ENCODE measurements around the gene CXCL1. TPM values are rescaled to one million over a fixed set of nuclear protein-coding genes. Genes with fewer than 3 reads are reported as not detected.

CXCL1 gene
- 9.3 TPM for total RNA-seq

GRCh38 chr4:73869130-73870055 is at the start of gene CXCL1:
Gene CXCL1 (plus strand): TSS chr4:73869393. CDS start chr4:73869471, 78 bp downstream.
- peak within 1 kb of the TSS; percentile 42 for H3K4me3 ChIP-seq (ENCODE audit: low read length)
- no peaks in the 10 kb centered on the region for H3K27me3 ChIP-seq (ENCODE audit: insufficient read depth, low read length)
- peaks cover 51% of the 10 kb centered on the region for H3K4me1 ChIP-seq (ENCODE audit: insufficient read depth, low read length)
- H3K9me3 ChIP-seq (ENCODE audit: low read depth, low read length) = no peaks in the 10 kb centered on the region

GRCh38 chr4:73821325-73821724 is 47.9 kb upstream of the CXCL1 start:
- Histone ChIP-seq H3K9me3 (ENCODE audit: low read depth, low read length) (no peaks in the 10 kb centered on the region), H3K4me1 (ENCODE audit: insufficient read depth, low read length) (peaks cover 5% of the 10 kb centered on the region)

GRCh38 chr4:73822389-73822788 is 46.8 kb upstream of the CXCL1 start:
- H3K27me3 ChIP-seq (ENCODE audit: insufficient read depth, low read length) = no peaks in the 10 kb centered on the region
- H3K4me3 ChIP-seq (ENCODE audit: low read length) = no peak overlapping the region

More at GRCh38 chr4:73821325-73821724, 47.9 kb upstream of the CXCL1 start:
- H3K27me3 ChIP-seq (ENCODE audit: insufficient read depth, low read length) = no peaks in the 10 kb centered on the region
- H3K4me3 ChIP-seq (ENCODE audit: low read length) = no peak overlapping the region

GRCh38 chr4:73822812-73823504 is 46.2 kb upstream of the CXCL1 start:
- H3K27me3 ChIP-seq (ENCODE audit: insufficient read depth, low read length) = no peaks in the 10 kb centered on the region
- no peak overlapping the region for H3K4me3 ChIP-seq (ENCODE audit: low read length)
- no peaks in the 10 kb centered on the region for H3K9me3 ChIP-seq (ENCODE audit: low read depth, low read length)
- H3K4me1 ChIP-seq (ENCODE audit: insufficient read depth, low read length) = peaks cover 5% of the 10 kb centered on the region

More at GRCh38 chr4:73822389-73822788, 46.8 kb upstream of the CXCL1 start:
- Histone ChIP-seq H3K9me3 (ENCODE audit: low read depth, low read length) (no peaks in the 10 kb centered on the region), H3K4me1 (ENCODE audit: insufficient read depth, low read length) (peaks cover 5% of the 10 kb centered on the region)

- no peaks in the 10 kb centered on the region for H3K9me3 ChIP-seq (ENCODE audit: low read depth, low read length)
- no peak overlapping the region for H3K4me3 ChIP-seq (ENCODE audit: low read length)
- H3K27me3 ChIP-seq (ENCODE audit: insufficient read depth, low read length) = no peaks in the 10 kb centered on the region
- H3K4me1 ChIP-seq (ENCODE audit: insufficient read depth, low read length) = peaks cover 5% of the 10 kb centered on the region
Measured at GRCh38 chr4:73823760-73824159, 45.4 kb upstream of the CXCL1 start.

- H3K4me3 ChIP-seq (ENCODE audit: low read length) = no peak overlapping the region
- no peaks in the 10 kb centered on the region for H3K9me3 ChIP-seq (ENCODE audit: low read depth, low read length)
- no peaks in the 10 kb centered on the region for H3K27me3 ChIP-seq (ENCODE audit: insufficient read depth, low read length)
- H3K4me1 ChIP-seq (ENCODE audit: insufficient read depth, low read length) = peaks cover 4% of the 10 kb centered on the region
Measured at GRCh38 chr4:73828956-73829355, 40.2 kb upstream of the CXCL1 start.

GRCh38 chr4:73831569-73831968 is 37.6 kb upstream of the CXCL1 start:
- peaks cover 6% of the 10 kb centered on the region for H3K4me1 ChIP-seq (ENCODE audit: insufficient read depth, low read length)
- H3K9me3 ChIP-seq (ENCODE audit: low read depth, low read length) = no peaks in the 10 kb centered on the region
- no peak overlapping the region for H3K4me3 ChIP-seq (ENCODE audit: low read length)
- no peaks in the 10 kb centered on the region for H3K27me3 ChIP-seq (ENCODE audit: insufficient read depth, low read length)

- Histone ChIP-seq H3K9me3 (ENCODE audit: low read depth, low read length) (no peaks in the 10 kb centered on the region), H3K27me3 (ENCODE audit: insufficient read depth, low read length) (peaks cover 7% of the 10 kb centered on the region), H3K4me1 (ENCODE audit: insufficient read depth, low read length) (peaks cover 12% of the 10 kb centered on the region), H3K4me3 (ENCODE audit: low read length) (no peak overlapping the region)
Measured at GRCh38 chr4:73832651-73833237, 36.4 kb upstream of the CXCL1 start.

GRCh38 chr4:73836373-73837279 is 32.6 kb upstream of the CXCL1 start, which contains the start of gene CXCL6:
Gene CXCL6 (plus strand): TSS chr4:73836678. CDS start chr4:73836751, 73 bp downstream.
- H3K4me1 ChIP-seq (ENCODE audit: insufficient read depth, low read length) = peaks cover 8% of the 10 kb centered on the region
- peaks cover 7% of the 10 kb centered on the region for H3K27me3 ChIP-seq (ENCODE audit: insufficient read depth, low read length)
- H3K4me3 ChIP-seq (ENCODE audit: low read length) = peak within 1 kb of the TSS; percentile 26
- H3K9me3 ChIP-seq (ENCODE audit: low read depth, low read length) = no peaks in the 10 kb centered on the region

- Histone ChIP-seq H3K9me3 (ENCODE audit: low read depth, low read length) (no peaks in the 10 kb centered on the region), H3K27me3 (ENCODE audit: insufficient read depth, low read length) (peaks cover 7% of the 10 kb centered on the region), H3K4me1 (ENCODE audit: insufficient read depth, low read length) (peaks cover 8% of the 10 kb centered on the region), H3K4me3 (ENCODE audit: low read length) (no peak overlapping the region)
Measured at GRCh38 chr4:73839071-73839470, 30.1 kb upstream of the CXCL1 start.

- Histone ChIP-seq H3K9me3 (ENCODE audit: low read depth, low read length) (no peaks in the 10 kb centered on the region), H3K27me3 (ENCODE audit: insufficient read depth, low read length) (peaks cover 7% of the 10 kb centered on the region), H3K4me1 (ENCODE audit: insufficient read depth, low read length) (peaks cover 8% of the 10 kb centered on the region), H3K4me3 (ENCODE audit: low read length) (no peak overlapping the region)
Measured at GRCh38 chr4:73839715-73840114, 29.5 kb upstream of the CXCL1 start.

- H3K27me3 ChIP-seq (ENCODE audit: insufficient read depth, low read length) = peaks cover 7% of the 10 kb centered on the region
- peaks cover 8% of the 10 kb centered on the region for H3K4me1 ChIP-seq (ENCODE audit: insufficient read depth, low read length)
- H3K4me3 ChIP-seq (ENCODE audit: low read length) = no peak overlapping the region
- no peaks in the 10 kb centered on the region for H3K9me3 ChIP-seq (ENCODE audit: low read depth, low read length)
Measured at GRCh38 chr4:73841243-73841925, 27.8 kb upstream of the CXCL1 start.

- no peaks in the 10 kb centered on the region for H3K9me3 ChIP-seq (ENCODE audit: low read depth, low read length)
- no peak overlapping the region for H3K4me3 ChIP-seq (ENCODE audit: low read length)
- peaks cover under 1% of the 10 kb centered on the region for H3K27me3 ChIP-seq (ENCODE audit: insufficient read depth, low read length)
- H3K4me1 ChIP-seq (ENCODE audit: insufficient read depth, low read length) = peaks cover 5% of the 10 kb centered on the region
Measured at GRCh38 chr4:73842696-73843095, 26.5 kb upstream of the CXCL1 start.

GRCh38 chr4:73843369-73843768 is 25.8 kb upstream of the CXCL1 start:
- H3K4me1 ChIP-seq (ENCODE audit: insufficient read depth, low read length) = peaks cover 10% of the 10 kb centered on the region
- no peak overlapping the region for H3K4me3 ChIP-seq (ENCODE audit: low read length)
- H3K9me3 ChIP-seq (ENCODE audit: low read depth, low read length) = no peaks in the 10 kb centered on the region
- H3K27me3 ChIP-seq (ENCODE audit: insufficient read depth, low read length) = no peaks in the 10 kb centered on the region
